Testis (tissue), 3 donors: ENCODE data around the gene ACADVL. TPM values are rescaled to one million over a fixed set of nuclear protein-coding genes. Genes with fewer than 3 reads are reported as not detected.

Experiments
- DNase-seq: peaks from one replicate; pipeline ENCODE4 v3.0.0-alpha.2; 2019
- H3K27ac ChIP-seq, 2 donors: fragments of 200-600 bp; sonication (generic); one replicate each; pipeline ENCODE4 v1.5.1; 2019
- H3K27me3 ChIP-seq: fragments of 200-600 bp; sonication (generic); one replicate; pipeline ENCODE4 v1.5.1; 2019
- H3K36me3 ChIP-seq: fragments of 200-600 bp; sonication (generic); one replicate; pipeline ENCODE4 v1.5.1; 2017; ENCODE audit warnings: low read depth; ENCODE audit errors: missing control alignments
- H3K4me1 ChIP-seq: fragments of 200-600 bp; sonication (generic); one replicate; pipeline ENCODE4 v1.5.1; 2019
- H3K4me3 ChIP-seq, 2 donors: fragments of 200-600 bp; sonication (generic); one replicate each; pipeline ENCODE4 v1.5.1; 2017 to 2019
- H3K9me3 ChIP-seq: fragments of 200-600 bp; sonication (generic); one replicate; pipeline ENCODE4 v1.5.1; 2017
- CTCF ChIP-seq, 3 experiments: fragments of 450-650 bp in 2 of 3; fragments of 200-600 bp in 1 of 3; sonication (generic) in 1 of 3; IDR thresholded peaks; one replicate each; pipeline ENCODE4 v1.5.1; 2016 to 2019; ENCODE audit warnings: antibody characterized with exemption in 3 of 3, mild to moderate bottlenecking in 2 of 3, moderate library complexity in 1 of 3
- POLR2A ChIP-seq: fragments of 450-650 bp; IDR thresholded peaks from one replicate; pipeline ENCODE4 v1.6.1; 2017; ENCODE audit warnings: antibody characterized with exemption, mild to moderate bottlenecking, moderate library complexity
- WGBS, 2 donors: methylation state at CpG; one replicate each; pipeline ENCODE4 v1.1.5; 2018; 5-methylcytosine and 5-hydroxymethylcytosine counted together
- intact Hi-C: fragments of 100-400 bp; cut with DNase I; formaldehyde crosslinking; loops from one replicate; pipeline ENCODE4 v1.15.1; 2023; ENCODE audit warnings: low total_unique reads
- polyA plus RNA-seq: library from polyadenylated mRNA; stranded (reverse); fragments of 350-450 nt; fragmentation: Illumina TruSeq; extraction: RNeasy Lipid Tissue Mini Kit (QIAGEN cat#74804); gene quantifications from one replicate; pipeline ENCODE4 v1.2.3, GENCODE V29; 2014; ENCODE audit warnings: low read depth, low replicate concordance; ENCODE audit not compliant: insufficient read depth
- total RNA-seq, 2 donors: library from RNA; depleted of rRNA; stranded (reverse); fragments of >200 nt; gene quantifications; one replicate each; pipeline ENCODE4 v1.2.3, GENCODE V29; 2016

ACADVL gene
- total and polyA plus RNA-seq, 3 donors from 2014 or later, result 298 to 458 (median 334) TPM

- WGBS, 2 donors, result 87 to 94% methylated on average over 6 to 14 of the region's 14 CpGs
Observed at GRCh38 chr17:7184091-7184488, 35.6 kb upstream of the ACADVL start.

GRCh38 chr17:7184647-7185046, 35.1 kb upstream of the ACADVL start:
- TF ChIP-seq POLR2A, result no peak
- Histone ChIP-seq H3K36me3 (no peaks in the 10 kb centered on the region), H3K27me3 (no peaks in the 10 kb centered on the region), H3K27ac (no peak overlapping the region), H3K4me1 (no peaks in the 10 kb centered on the region), H3K9me3 (no peaks in the 10 kb centered on the region), H3K4me3 (no peak overlapping the region)
- WGBS, 2 donors, result 78 to 90% methylated on average over 6 of the region's 6 CpGs
- intact Hi-C loops, result no loop called here
- DNase-seq, result no peak

More at GRCh38 chr17:7184091-7184488, 35.6 kb upstream of the ACADVL start:
- TF ChIP-seq POLR2A (no peak), CTCF (IDR thresholded peaks at IDR 0.05) (no peak)
- no peak overlapping the region for H3K4me3 ChIP-seq
- H3K36me3 ChIP-seq, result no peaks in the 10 kb centered on the region
- H3K27me3 ChIP-seq, result no peaks in the 10 kb centered on the region
- H3K27ac ChIP-seq, result no peak overlapping the region
- intact Hi-C loops, result no loop called here
- no peaks in the 10 kb centered on the region for H3K4me1 ChIP-seq
- no peaks in the 10 kb centered on the region for H3K9me3 ChIP-seq
- DNase-seq, result no peak

- no peaks in the 10 kb centered on the region for H3K9me3 ChIP-seq
- no peak overlapping the region for H3K27ac ChIP-seq
- intact Hi-C loops, result no loop called here
- no peaks in the 10 kb centered on the region for H3K36me3 ChIP-seq
- H3K4me1 ChIP-seq, result no peaks in the 10 kb centered on the region
- no peaks in the 10 kb centered on the region for H3K27me3 ChIP-seq
- no peak for DNase-seq
- TF ChIP-seq CTCF (IDR thresholded peaks at IDR 0.05) (no peak), POLR2A (no peak)
- 67 to 80% methylated on average over 7 of the region's 7 CpGs for WGBS, 2 donors
- H3K4me3 ChIP-seq, result no peak overlapping the region
Observed at GRCh38 chr17:7186241-7186640, 33.5 kb upstream of the ACADVL start.

- DNase-seq, result no peak
- Histone ChIP-seq H3K9me3 (no peaks in the 10 kb centered on the region), H3K27me3 (no peaks in the 10 kb centered on the region), H3K36me3 (no peaks in the 10 kb centered on the region), H3K4me1 (no peaks in the 10 kb centered on the region), H3K27ac (no peak overlapping the region), H3K4me3 (no peak overlapping the region)
- intact Hi-C loops, result no loop called here
- 81 to 85% methylated on average over 14 of the region's 14 CpGs for WGBS, 2 donors
- TF ChIP-seq POLR2A (no peak), CTCF (IDR thresholded peaks at IDR 0.05) (no peak)
Observed at GRCh38 chr17:7190276-7190917, 29.3 kb upstream of the ACADVL start.

- intact Hi-C loops, result no loop called here
- Histone ChIP-seq H3K27me3 (no peaks in the 10 kb centered on the region), H3K4me1 (no peaks in the 10 kb centered on the region), H3K27ac (no peak overlapping the region), H3K9me3 (no peaks in the 10 kb centered on the region), H3K36me3 (no peaks in the 10 kb centered on the region), H3K4me3 (no peak overlapping the region)
- TF ChIP-seq POLR2A (no peak), CTCF (IDR thresholded peaks at IDR 0.05) (no peak)
- WGBS, 2 donors, result 82 to 89% methylated on average over 7 to 12 of the region's 12 CpGs
- DNase-seq, result no peak
Observed at GRCh38 chr17:7191069-7191468, 28.7 kb upstream of the ACADVL start.
